ENCODE results near the gene IKBKE.

Gene IKBKE

GRCh38 chr1:206489980-206490770, 19.9 kb downstream of the IKBKE start:
- Histone ChIP-seq H3K4me3 (no peak overlapping the region), H3K27ac (no peak overlapping the region)

GRCh38 chr1:206490771-206491405, 20.6 kb downstream of the IKBKE start:
- H3K27ac ChIP-seq: no peak overlapping the region
- H3K4me3 ChIP-seq: no peak overlapping the region

- no peak overlapping the region for H3K27ac ChIP-seq
- H3K4me3 ChIP-seq: no peak overlapping the region
Measured at GRCh38 chr1:206491616-206492015, 21.3 kb downstream of the IKBKE start.

- H3K27ac ChIP-seq: no peak overlapping the region
- no peak overlapping the region for H3K4me3 ChIP-seq
Measured at GRCh38 chr1:206492589-206492988, 22.3 kb downstream of the IKBKE start.

GRCh38 chr1:206493279-206493678, 23.0 kb downstream of the IKBKE start:
- H3K27ac ChIP-seq: no peak overlapping the region
- no peak overlapping the region for H3K4me3 ChIP-seq

- peak overlapping the region in 4 of 21 experiments; percentile 10 to 85 (median 21) for H3K27ac ChIP-seq
Measured at GRCh38 chr1:206495011-206495461, 24.8 kb downstream of the IKBKE start.

GRCh38 chr1:206495493-206496046, 25.3 kb downstream of the IKBKE start:
- Histone ChIP-seq H3K4me3 (no peak overlapping the region), H3K27ac (peak overlapping the region in 7 of 21 experiments; percentile 22 to 85 (median 74))

More at GRCh38 chr1:206495011-206495461, 24.8 kb downstream of the IKBKE start:
- H3K4me3 ChIP-seq: no peak overlapping the region

- Histone ChIP-seq H3K4me3 (no peak overlapping the region), H3K27ac (peak overlapping the region in 8 of 21 experiments; percentile 22 to 85 (median 58))
Measured at GRCh38 chr1:206496131-206496793, 26.0 kb downstream of the IKBKE start.

GRCh38 chr1:206497363-206497762, 27.1 kb downstream of the IKBKE start:
- H3K27ac ChIP-seq: peak overlapping the region in 8 of 21 experiments; percentile 25 to 85 (median 70)

GRCh38 chr1:206497774-206498173, 27.5 kb downstream of the IKBKE start:
- no peak overlapping the region for H3K4me3 ChIP-seq
- H3K27ac ChIP-seq: peak overlapping the region in 8 of 21 experiments; percentile 25 to 85 (median 70)

More at GRCh38 chr1:206497363-206497762, 27.1 kb downstream of the IKBKE start:
- no peak overlapping the region for H3K4me3 ChIP-seq

- H3K27ac ChIP-seq: peak overlapping the region in 1 of 21 experiments; percentile 24
- H3K4me3 ChIP-seq: no peak overlapping the region
Measured at GRCh38 chr1:206498685-206499084, 28.4 kb downstream of the IKBKE start.

GRCh38 chr1:206500046-206500445, 29.8 kb downstream of the IKBKE start:
- peak overlapping the region in 1 of 21 experiments; percentile 10 for H3K27ac ChIP-seq
- no peak overlapping the region for H3K4me3 ChIP-seq

GRCh38 chr1:206501881-206502280, 31.6 kb downstream of the IKBKE start:
- H3K27ac ChIP-seq: peak overlapping the region in 3 of 21 experiments; percentile 33 to 73 (median 65)
- no peak overlapping the region for H3K4me3 ChIP-seq

GRCh38 chr1:206502403-206502802, 32.1 kb downstream of the IKBKE start:
- Histone ChIP-seq H3K4me3 (no peak overlapping the region), H3K27ac (peak overlapping the region in 1 of 21 experiments; percentile 33)

GRCh38 chr1:206502812-206503211, 32.5 kb downstream of the IKBKE start:
- H3K27ac ChIP-seq: no peak overlapping the region
- H3K4me3 ChIP-seq: no peak overlapping the region

- Histone ChIP-seq H3K27ac (peak overlapping the region in 11 of 21 experiments; percentile 6 to 69 (median 38)), H3K4me3 (no peak overlapping the region)
Measured at GRCh38 chr1:206503591-206504362, 33.5 kb downstream of the IKBKE start.

GRCh38 chr1:206504363-206504713, 34.1 kb downstream of the IKBKE start:
- H3K27ac ChIP-seq: peak overlapping the region in 4 of 21 experiments; percentile 11 to 64 (median 48)
- no peak overlapping the region for H3K4me3 ChIP-seq

GRCh38 chr1:206505702-206506355, 35.6 kb downstream of the IKBKE start:
- Histone ChIP-seq H3K4me3 (no peak overlapping the region), H3K27ac (peak overlapping the region in 1 of 21 experiments; percentile 85)
